Epithelial cell of esophagus (primary cell): ENCODE data around the gene ERVFRD-1.

ENCODE experiments used
- DNase-seq: peaks from one replicate; pipeline ENCODE4 v3.0.0; 2010; ENCODE audit warnings: low read depth
- H3K4me3 ChIP-seq: 2 replicates; pipeline ENCODE4 v1.5.1; 2011; ENCODE audit warnings: mild to moderate bottlenecking, low read length, control low read depth
- TF ChIP-seq, protein P1 (sequence below): IDR thresholded peaks from 2 replicates; pipeline ENCODE4 v1.5.1; 2011; ENCODE audit warnings: low read depth, mild to moderate bottlenecking, low read length, control low read depth, inconsistent platforms; ENCODE audit not compliant: insufficient read depth; ENCODE audit errors: missing control alignments

Gene ERVFRD-1

DNA sequence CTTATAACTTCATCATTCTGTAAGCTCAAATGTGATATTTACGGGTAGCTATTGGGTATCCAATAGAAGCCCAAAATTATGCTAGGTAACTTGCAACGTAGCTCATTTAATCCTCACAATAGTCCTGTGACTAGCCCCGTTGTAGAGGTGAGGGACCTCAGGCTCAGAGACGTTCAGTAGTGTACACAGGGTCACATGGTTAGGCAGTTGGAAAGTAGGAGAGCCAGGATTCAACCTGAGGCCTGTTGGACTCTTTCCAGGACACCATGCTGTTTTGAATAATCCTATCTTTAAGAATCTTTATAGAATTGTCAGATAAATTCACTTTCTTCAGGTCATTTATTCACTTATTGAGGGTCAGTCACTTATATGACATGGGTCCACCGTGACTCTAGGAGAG, 58.2 kb downstream of the ERVFRD-1 start:
- TF ChIP-seq, protein P1, sequence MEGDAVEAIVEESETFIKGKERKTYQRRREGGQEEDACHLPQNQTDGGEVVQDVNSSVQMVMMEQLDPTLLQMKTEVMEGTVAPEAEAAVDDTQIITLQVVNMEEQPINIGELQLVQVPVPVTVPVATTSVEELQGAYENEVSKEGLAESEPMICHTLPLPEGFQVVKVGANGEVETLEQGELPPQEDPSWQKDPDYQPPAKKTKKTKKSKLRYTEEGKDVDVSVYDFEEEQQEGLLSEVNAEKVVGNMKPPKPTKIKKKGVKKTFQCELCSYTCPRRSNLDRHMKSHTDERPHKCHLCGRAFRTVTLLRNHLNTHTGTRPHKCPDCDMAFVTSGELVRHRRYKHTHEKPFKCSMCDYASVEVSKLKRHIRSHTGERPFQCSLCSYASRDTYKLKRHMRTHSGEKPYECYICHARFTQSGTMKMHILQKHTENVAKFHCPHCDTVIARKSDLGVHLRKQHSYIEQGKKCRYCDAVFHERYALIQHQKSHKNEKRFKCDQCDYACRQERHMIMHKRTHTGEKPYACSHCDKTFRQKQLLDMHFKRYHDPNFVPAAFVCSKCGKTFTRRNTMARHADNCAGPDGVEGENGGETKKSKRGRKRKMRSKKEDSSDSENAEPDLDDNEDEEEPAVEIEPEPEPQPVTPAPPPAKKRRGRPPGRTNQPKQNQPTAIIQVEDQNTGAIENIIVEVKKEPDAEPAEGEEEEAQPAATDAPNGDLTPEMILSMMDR: no peak
- no peak overlapping the region for H3K4me3 ChIP-seq
- no peak for DNase-seq
